Stimulated activated CD8-positive, alpha-beta memory T cell treated with anti-CD3 and anti-CD28 coated beads, Interleukin-12 subunit alpha, Interleukin-12 subunit beta, amount 100 ng/mL, for 24 hours (primary cell): ENCODE results near the gene SHISA9.

Experiments
- DNase-seq: peaks from one replicate; pipeline ENCODE4 v3.0.0-alpha.2; 2020; ENCODE audit errors: extremely low read depth

SHISA9 gene

GRCh38 chr16:13178318-13178717, 276.9 kb downstream of the SHISA9 start:
- no peak for DNase-seq

- no peak for DNase-seq
Observed at GRCh38 chr16:13181432-13181831, 280.0 kb downstream of the SHISA9 start.

- DNase-seq = no peak
Observed at GRCh38 chr16:13186813-13187212, 285.4 kb downstream of the SHISA9 start.

GRCh38 chr16:13189250-13189649, 287.9 kb downstream of the SHISA9 start:
- DNase-seq = no peak

GRCh38 chr16:13193721-13194120, 292.3 kb downstream of the SHISA9 start:
- no peak for DNase-seq

GRCh38 chr16:13194766-13195165, 293.4 kb downstream of the SHISA9 start:
- no peak for DNase-seq

GRCh38 chr16:13203725-13204124, 302.3 kb downstream of the SHISA9 start:
- DNase-seq = no peak

GRCh38 chr16:13205352-13205751, 304.0 kb downstream of the SHISA9 start:
- no peak for DNase-seq

- DNase-seq = no peak
Observed at GRCh38 chr16:13206606-13207005, 305.2 kb downstream of the SHISA9 start.

- DNase-seq = no peak
Observed at GRCh38 chr16:13207151-13207550, 305.8 kb downstream of the SHISA9 start.

- DNase-seq = no peak
Observed at GRCh38 chr16:13223666-13224065, 322.3 kb downstream of the SHISA9 start.

- DNase-seq = no peak
Observed at GRCh38 chr16:13229039-13229438, 327.6 kb downstream of the SHISA9 start.

- no peak for DNase-seq
Observed at GRCh38 chr16:13231365-13231764, 330.0 kb downstream of the SHISA9 start.

- no peak for DNase-seq
Observed at GRCh38 chr16:13234999-13235398, 333.6 kb downstream of the SHISA9 start.

GRCh38 chr16:13236308-13236707, 334.9 kb downstream of the SHISA9 start:
- no peak for DNase-seq

- no peak for DNase-seq
Observed at GRCh38 chr16:13238182-13238581, 336.8 kb downstream of the SHISA9 start.

GRCh38 chr16:13242201-13242600, 340.8 kb downstream of the SHISA9 start:
- no peak for DNase-seq

GRCh38 chr16:13244770-13245169, 343.4 kb downstream of the SHISA9 start:
- DNase-seq = no peak

GRCh38 chr16:13245713-13246377, 344.4 kb downstream of the SHISA9 start:
- no peak for DNase-seq

GRCh38 chr16:13254998-13255614, 353.7 kb downstream of the SHISA9 start:
- DNase-seq = no peak

GRCh38 chr16:13262270-13263090, 361.1 kb downstream of the SHISA9 start:
- DNase-seq = no peak

GRCh38 chr16:13264749-13265552, 363.6 kb downstream of the SHISA9 start:
- no peak for DNase-seq
